AML-193 (cell line): ENCODE data around the gene CACNB4.
"Not testable (repeated sequence)": the region's sequence is repeated elsewhere in the genome, so short reads cannot be mapped to it uniquely, and the experiment has no call there.

ENCODE experiments used
- DNase-seq, 2 experiments: peaks; one replicate each; lab custom pipeline; 2025; lab: John Stamatoyannopoulos, UW

Gene CACNB4

DNA sequence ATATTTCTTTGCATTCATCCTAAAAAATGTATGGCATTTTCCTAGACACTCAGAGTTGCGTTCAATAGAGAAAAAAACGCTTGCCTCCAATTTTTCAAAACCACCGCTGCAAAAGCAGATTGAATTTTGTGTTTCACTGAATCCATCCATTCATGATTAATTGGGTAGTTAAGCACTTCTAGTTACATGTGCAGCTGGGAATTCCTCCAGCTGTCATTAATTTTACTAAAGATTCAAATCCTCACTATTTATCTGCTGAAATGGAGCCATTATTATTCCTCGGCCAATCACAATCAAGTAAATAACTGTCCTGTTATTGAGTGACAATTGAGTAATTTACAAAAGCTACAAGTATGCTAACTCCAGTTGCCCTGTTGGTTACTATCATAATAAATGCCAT lies 194.8 kb downstream of the CACNB4 start:
- peak in 1 of 2 experiments; percentile 4 for DNase-seq

DNA sequence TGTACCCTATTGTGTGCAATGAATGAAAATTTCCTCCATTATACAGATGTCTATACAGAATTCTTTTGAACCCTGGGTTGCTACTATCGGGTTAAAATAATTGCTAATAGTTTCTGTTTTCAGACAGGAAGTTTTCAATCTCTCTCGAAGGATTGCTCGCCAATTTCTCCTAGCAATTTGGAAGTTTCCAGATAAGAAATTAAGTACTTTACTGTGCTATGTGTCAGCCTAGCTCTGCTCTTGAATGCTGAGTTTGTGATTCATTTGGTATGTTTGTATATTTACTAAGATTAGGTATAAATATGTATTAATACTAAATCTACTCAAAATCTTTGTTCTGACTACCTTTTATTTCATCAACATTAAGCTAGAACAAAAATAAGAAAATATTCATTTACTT lies 196.0 kb downstream of the CACNB4 start:
- DNase-seq = no peak

DNA sequence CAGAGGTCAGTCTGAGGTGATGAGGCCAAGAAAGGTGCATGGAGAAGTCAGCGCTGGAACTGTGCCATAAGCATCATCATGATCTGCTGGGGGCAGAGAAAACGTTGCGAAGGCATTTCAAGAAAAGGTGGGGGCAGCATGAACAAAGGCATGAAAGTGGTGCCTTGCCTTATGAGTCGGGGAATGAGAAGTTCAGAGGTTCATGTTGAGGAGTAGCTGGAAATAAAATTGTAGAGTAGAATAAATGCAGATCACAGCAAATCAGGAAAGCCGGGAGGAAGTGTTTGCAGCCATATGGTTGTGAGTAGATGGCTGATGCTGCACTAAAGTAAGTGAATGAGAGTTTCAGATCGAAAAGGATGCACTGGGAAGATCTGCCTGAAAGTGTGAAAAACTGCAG lies 198.5 kb downstream of the CACNB4 start:
- no peak for DNase-seq

DNA sequence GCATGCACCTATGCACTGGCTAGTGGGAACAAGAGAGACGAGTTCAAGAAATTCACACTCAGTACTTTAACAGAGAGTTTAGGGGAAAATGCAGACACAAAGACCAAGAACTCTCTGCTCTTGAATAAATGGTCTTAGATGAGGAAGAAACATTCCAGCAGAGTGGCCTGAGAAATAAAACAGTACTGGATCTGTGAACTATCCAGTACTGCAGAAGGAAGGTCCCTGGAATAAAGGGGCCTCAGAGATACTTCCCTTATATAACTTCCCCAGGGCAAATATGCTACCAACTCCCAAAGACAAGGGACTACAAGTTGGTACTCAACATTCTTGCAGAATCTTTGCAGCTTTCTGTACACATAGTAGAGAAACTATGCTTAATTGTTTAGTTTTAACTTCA lies 199.7 kb downstream of the CACNB4 start:
- DNase-seq = no peak

DNA sequence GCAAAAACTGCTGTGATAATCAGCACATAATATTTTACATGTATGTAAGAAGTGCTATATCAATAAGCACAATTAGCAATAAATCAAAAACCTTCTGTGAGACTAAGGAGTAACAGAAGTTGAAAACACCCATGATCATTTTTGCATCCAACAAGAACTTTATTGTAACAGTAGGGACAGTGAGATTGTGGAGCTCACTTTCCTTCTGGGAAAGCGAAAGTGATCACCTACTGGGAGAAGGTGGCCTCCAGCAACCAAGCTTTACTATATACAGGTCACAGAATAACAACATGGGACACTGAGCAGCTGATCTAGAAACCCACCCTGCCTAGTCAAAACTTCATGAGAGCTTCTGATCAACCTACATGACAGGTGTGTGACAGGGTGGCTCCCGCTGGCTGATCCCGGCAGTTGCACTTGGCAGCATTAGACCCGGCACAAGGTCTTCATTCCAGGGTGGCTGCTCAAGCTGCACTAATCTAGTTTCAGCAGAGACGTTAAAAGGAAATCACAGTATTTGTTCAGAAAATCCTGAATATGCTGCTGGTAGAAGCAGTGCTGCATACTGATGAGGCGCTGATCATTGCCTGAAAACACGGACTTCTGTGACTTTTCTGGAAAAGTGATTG lies 207.2 kb downstream of the CACNB4 start:
- DNase-seq = no peak

DNA sequence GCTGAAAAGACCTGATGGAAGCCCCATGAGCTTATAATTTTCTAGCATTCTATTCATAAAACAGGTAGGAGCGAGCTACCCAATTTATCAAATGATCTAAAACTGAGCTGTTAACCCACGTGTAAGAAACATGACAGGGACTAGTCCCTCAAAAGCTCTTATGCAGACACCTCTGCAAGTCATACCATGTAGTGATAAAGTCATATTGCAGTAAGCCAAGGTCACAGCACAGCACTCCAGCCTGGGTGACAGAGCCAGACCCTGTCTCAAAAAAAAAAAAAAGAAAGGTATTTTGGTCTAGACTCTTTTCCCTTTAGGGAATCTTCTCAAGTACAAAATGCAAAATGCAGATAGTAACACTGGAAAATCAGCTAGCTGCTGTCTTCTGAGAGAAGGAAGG lies 211.7 kb downstream of the CACNB4 start:
- DNase-seq = no peak

DNA sequence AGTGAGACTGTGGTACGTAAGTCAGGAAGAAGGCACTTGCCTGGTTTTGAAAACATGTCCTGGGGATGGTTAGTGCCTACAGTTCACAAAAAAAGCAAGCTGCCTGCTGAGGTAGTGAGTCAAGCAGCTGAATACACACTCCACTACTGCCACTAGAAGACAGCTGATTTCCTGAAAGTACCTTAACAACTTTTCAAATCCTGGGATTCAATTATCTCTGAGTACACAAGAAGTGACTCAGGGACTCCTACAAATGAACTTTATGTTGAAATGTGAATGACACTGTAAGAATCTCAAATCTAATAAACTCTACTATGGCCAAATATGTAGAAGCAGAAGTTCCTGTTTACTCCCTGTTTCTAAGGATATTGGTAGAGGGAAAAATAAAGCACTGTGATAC lies 212.6 kb downstream of the CACNB4 start:
- DNase-seq = peak; percentile 10 to 35

DNA sequence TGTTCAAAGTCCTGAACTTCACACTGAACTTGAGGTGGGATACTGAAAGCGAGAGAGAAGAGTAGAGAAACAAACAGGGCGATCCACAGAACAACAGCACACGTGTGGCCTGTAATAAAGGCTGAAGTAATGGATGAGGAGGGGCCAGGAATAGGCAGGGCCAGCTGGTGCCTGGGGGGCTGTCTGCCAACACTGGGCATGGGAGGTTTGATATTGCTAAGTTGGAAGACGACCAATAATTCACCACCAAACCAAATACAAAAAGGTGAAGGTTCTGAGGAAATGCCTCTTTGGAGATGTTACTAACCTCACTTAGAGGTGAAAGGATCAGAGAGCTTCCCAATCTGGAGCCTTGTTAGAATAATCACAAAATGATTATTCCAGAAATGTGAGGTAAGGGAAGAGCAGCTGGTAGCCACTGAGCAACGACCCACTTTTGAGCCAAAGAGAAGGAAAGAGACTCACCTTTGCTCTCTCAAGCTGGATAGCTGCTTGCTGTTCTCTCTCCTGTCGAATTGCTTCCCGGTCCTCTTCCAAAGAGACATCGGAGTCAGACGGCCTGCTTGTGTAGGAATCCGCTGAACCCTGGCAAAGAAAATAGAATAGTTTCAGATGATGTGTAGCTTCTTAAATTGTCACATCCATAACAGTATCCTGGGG lies 215.9 kb downstream of the CACNB4 start:
- no peak for DNase-seq

DNA sequence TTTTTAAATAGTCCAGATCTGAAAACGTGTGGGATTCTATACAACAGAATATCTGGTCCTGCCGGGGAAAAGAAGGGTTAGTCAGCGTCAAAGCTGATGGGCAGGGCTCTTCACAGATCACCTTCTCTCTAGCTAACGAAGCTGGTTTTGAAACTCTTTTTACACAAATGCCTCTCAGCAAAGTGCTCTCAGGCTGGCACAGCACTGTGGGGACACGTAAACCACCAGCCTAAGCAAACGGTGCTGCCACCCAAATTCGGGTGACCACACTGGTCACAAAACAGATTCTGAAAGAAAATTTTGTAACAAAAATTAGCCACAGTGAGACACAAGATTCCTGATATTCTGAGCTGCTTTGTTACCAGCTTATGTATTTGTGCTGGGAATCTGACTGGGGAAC lies 217.5 kb downstream of the CACNB4 start:
- DNase-seq = no peak

DNA sequence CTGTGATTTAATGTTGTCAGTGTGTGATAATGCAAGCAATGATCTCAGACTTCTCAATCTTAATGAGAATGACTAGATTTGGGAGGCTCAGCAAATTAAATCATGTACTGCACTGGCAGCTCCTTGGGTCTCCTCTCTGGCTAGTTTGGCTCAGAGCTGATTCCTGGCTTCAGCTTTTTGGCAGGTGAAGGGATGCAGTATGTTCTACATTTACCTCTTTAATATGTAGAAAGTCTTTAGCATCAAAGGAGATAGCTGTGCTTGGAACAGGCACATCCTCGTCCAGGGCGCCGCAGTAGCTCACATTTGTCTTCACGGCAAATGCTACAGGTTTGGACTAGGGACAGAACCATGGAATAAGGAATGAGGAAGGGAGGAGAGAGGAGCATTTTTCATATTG lies 218.3 kb downstream of the CACNB4 start:
- no peak for DNase-seq

DNA sequence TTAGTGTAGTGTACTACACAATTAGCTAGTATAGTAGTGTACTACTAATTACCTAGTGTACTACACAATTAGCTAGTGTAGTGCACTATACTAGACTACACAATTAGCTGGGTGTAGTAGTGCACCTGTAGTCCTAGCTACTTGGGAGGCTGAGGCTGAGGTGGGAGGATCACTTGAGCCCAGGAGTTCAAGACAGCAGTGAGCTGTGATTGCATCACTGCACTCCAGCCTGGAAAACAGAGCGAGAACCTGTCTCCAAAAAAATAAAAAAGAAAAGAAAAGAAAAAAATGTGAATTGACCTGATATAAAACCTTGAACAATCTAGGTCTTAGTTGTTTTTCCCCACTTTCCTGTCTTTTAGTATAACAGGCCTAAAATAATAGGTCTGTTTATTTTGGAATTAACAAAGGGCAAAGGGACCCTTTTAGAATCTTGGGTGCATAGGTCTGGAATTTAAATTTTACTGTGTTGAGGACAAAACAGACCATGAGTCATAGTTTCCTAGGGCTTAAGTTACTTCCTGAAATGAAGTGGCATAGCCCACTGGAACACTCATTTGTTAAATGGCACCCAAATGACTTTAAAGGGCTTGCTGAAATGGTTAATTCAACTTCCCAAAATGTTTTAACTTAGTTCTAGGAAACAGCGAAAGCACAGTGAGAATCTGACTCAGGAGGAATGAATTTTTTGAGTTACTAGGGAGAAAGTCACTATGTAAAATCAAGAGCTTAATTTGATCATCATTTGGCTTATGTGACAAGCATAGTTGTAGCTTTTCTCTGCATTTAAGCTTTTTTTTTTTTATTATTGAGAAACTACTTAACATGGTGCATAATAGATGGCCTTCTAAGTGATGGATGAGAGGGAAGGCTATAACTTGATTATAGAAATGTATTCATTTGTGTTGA lies 219.9 kb downstream of the CACNB4 start:
- DNase-seq = peak; percentile 53 to 56

DNA sequence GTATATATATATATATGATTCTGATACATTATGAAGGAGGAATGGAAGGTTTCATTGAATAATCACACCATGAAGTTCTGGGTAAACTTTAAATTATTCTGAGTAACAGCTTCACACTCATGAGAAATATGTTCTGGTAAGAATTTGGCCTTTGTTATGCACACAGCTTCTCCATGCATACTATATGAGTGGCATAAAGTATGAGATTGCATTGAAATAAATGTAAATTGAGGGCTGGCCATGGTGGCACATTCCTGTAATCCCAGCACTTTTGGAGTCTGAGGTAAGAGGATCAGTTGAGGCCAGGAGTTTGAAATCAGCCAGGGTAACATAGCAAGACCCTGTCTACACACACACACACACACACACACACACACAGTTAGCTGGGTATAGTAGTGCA lies 220.6 kb downstream of the CACNB4 start:
- DNase-seq = no peak

DNA sequence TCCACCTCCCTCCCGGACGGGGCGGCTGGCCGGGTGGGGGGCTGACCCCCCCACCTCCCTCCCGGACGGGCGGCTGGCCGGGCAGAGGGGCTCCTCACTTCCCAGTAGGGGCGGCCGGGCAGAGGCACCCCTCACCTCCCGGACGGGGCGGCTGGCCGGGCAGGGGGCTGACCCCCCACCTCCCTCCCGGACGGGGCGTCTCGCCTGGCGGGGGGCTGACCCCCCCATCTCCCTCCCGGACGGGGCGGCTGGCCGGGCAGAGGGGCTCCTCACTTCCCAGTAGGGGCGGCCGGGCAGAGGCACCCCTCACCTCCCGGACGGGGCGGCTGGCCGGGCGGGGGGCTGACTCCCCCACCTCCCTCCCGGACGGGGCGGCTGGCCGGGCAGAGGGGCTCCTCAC lies 223.2 kb downstream of the CACNB4 start:
- not testable (repeated sequence) for DNase-seq

DNA sequence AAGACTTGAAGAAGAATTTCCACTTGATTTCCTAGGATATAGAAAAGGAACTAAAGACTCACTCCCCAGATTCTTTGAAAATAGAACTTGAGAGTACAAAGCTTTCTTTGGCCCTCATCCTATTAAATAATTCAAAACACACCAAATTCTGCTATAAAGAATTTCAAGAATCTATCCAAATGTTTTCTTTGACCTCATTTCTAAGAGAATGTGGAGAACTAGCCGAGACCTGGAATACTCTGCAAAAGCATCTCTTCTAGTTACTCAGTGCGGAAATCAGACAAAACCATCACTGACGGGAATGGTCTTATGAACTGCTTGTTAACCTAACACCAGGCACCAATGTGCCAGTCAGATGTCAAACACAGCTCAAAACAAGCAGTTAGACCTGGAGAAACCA lies 226.4 kb downstream of the CACNB4 start:
- DNase-seq = no peak

DNA sequence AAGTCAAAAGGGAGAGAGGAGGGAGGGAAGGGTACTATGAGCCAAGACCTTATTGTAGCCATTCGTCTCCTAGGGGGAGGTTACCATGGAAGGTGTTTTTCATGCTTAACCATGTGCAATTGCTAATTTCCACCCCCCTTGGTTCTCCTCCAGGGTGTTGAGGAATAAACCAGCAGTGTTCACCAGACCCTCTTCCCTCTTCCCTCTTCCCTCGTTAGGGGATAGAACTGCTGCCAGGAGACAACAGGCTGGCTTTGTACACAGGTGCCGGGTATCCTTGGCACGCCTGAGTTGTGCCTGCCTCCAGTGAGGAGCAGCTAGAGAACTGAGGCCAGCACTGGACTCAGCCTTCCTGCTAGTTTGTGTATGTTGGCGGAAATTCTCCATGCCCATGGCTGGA lies 229.6 kb downstream of the CACNB4 start:
- DNase-seq = no peak

DNA sequence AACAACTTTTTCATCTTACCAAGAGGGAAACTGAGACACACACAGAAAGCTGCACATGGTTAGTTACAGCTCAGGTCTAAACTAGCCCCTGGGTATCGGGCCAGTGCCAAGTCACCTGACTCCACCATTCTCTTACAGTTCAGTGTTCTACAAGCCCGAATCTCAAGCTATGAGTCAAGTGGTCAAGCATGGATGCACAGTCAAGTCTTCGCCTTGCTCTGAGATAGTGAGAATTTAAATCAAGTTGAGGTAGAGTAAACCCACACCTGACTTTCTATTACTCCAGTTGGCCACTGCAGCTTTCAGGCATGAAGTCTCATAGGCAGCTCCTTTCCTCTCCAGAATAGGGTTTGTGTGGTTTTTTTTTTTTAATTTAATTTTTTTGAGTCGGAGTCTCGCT lies 236.1 kb downstream of the CACNB4 start:
- no peak for DNase-seq

DNA sequence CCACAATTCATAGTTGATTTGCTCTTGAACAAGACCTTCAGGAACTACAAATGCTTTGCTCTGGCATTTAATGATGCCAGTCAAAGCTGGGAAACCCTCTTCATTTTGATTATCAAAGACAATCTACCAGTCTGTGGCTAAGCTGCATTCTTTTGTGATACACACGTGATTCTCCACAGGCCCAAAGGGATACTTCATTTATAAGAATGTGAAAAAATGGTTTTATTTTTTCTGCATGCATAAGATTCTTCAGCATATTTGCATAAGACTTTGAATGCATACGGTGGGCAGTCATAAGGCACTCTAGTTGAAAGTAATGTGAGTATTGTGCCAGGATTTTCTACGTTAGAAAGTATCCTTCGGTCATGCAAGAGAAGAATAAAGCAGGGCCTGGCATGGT lies 237.7 kb downstream of the CACNB4 start:
- no peak for DNase-seq

DNA sequence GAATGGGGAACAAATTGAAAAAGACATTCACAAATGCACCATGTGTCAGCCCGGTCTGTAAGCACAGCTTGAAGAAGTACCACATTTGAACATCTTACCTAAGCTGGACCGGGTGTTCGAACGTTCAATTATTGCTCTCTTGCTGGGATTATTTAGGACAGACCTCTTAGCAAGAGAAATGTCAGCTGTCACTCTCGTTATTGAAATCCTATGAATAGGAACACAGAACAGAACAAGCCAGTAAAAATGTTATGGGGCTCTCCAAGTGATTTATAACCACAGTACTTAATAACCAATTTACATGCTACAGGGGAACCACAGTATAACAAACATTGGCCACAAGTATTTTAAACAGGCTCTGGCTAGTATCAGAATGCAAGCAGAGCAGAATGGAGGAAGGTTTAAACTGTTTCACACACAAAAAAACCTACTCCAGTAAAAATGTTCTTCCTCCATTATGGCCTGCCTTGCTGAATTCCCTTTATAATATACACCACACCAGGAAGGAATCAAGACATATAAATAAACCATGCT lies 238.2 kb downstream of the CACNB4 start:
- DNase-seq = no peak

DNA sequence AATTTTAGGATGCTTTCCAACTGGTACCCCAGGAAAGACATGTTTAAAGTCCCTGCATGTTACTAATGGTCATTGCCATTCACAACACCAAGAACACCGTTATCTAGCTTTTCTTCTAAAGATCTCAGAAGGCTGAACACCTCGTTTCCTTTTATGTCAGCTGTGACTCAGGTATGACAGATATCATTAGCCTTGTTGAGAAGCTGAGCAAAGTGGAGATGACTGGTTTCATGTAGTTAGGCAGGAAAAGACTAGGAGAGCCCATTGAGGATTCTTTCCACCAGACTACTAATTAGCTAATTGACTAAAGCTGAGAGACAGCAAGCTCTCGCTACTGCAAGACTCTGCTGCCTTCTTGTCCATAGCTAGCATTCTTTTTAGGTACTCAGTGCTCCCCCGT lies 238.6 kb downstream of the CACNB4 start:
- DNase-seq = no peak

DNA sequence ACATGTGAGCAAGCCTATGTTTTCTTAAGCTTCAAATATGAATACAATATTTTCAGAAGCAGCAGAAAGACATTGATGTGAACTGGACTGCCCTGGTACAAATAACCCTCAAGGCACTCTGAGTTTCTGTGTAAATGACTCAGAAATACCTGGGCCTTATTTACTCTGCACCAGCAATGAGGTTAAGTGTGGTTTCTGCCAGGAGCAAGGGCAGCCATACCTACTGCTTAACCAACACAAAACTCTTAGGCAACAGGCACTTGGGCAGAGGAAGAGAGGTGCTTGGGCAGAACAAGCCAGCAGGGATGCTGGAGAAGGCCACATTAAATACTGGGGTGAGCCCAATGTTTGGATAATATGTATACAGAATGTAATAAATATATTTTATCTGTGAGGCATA lies 241.2 kb downstream of the CACNB4 start:
- DNase-seq = no peak

DNA sequence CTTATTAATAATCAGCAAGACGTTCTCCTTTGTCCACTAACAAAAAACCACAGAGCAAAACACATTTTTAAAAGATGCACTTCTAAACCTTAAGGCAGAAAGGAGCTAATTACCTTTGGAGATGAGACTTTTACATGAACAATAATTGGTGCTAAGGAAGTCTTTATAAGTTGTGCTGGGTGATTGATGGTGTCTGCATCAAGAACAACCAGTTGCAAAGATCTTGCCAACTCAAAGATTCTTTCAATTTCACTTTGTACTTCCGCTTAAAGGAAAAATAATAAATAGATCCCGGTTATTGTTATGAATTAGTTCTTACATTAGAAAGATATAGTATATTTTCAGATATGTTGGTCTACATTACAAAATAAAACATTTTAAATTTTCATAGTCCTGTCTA lies 243.7 kb downstream of the CACNB4 start:
- no peak for DNase-seq

DNA sequence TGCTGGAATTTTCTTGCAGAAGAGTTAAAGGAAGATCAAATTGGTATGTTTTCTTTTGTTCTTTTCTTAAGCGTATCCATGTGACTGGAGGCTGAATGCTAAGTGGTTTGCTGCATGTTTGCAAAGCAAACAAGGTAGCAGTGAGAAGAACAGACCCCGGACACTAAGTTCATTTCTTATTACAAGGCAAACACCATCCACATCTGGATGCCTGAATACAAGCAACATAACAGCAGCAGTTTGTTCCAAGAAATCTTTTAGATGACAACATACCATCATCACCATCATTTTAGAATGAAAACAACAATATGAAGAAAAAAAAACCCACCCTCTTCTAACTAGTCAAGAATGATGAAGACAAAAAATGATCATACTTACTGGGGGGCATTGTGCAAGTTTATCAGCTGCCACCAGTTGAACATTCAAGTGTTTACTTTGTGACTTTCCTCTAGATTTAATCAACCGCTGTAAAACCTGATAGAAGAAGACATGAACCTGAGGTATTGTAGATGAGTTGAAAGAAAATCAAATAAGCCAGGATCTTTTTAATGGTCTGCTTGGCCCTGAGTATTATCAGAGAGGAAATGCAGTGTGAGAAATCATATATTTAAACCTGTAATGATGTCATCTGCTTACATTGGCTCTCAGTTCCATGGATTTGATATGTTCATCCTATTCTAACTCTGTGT lies 245.6 kb downstream of the CACNB4 start:
- no peak for DNase-seq
